ENCODE data around the gene BLID.

BLID gene

DNA sequence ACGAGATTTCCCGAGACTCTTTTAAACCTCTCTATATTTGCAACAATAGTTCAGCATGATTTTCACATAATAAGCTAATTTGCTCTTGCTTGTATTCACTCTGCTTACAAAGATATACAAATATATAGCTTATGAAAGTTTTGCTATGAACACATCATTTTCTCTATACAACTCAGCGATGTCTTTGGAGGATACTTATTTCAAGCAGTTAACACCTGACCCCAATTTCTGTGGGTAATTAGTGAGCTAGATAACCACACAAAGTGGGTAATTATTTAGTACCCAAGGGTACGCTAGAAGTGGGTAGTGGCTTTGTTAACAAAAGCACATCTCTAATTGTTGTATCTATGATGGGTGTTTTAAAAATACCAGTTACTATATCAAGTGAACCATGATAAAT lies 12.3 kb downstream of the BLID start:
- no peak for DNase-seq

- DNase-seq, result no peak
Observed at GRCh38 chr11:122103321-122103720, 12.7 kb downstream of the BLID start.

- DNase-seq, result no peak
Observed at GRCh38 chr11:122102426-122102825, 13.6 kb downstream of the BLID start.

DNA sequence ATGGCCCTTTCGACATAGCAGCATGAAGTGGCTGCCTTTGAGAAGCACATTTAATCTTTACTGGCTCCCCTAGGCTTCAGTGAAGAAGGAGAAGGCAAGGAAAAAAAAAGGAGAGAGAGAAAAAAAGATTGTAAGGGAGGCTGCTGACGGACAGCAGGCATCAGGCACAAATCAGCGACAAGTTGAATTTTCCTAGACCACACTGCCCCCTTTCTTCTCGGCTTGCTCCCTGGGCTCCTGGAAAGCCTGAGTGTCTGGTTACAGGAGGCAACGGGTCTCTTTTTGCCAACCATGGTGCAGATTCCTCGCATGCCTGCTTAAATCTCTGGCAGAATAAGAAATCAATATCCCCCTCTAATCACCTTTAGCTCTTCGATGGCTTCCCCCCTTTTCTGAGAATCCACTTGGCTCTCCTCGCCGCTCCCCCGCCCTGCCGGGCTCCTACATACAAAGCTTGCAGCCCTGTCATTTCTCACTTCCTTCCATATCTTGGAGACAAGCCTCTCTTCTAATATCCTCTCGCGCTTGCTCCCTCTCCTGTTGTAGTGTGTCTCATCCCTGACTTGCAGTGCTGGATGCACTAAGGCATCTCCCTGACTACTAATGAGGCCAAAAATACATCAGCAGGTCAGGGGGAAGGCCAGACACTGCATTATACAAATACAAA lies 14.3 kb downstream of the BLID start:
- no peak for DNase-seq

GRCh38 chr11:122100756-122101080 lies 15.3 kb downstream of the BLID start:
- DNase-seq, result no peak

GRCh38 chr11:122100037-122100755 lies 15.8 kb downstream of the BLID start:
- no peak for DNase-seq

DNA sequence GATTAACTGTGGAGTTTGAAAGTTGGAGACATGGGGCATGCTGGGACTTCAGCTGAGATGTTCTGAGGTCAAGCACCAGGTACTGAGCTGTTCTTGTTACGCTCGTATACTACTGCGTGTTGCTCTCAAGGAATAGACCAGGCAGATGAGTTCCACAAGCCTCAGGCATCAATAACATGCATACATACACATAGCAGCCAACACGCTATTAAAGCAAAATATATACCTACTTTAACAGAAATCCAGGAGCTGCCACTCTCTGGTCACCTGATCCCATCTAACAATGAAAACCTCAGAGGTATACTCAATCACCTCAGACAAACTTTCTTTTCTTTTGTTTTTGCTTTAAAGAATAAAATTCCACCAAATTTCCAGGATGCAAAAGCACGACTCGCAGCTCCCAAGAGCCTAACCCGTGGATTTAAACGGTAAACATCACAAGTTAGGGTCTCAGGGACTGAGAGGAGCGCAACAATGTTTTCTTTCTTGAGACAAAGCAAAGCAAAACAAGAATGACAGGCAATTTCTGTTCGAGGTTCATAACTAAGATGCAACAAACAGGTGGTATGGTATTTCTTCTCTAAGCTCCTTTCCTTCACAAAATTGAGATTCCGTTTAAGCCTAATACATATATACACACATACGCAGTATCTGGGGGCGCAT lies 16.5 kb downstream of the BLID start:
- no peak for DNase-seq

- no peak for DNase-seq
Observed at GRCh38 chr11:122098261-122098980, 17.6 kb downstream of the BLID start.

- no peak for DNase-seq
Observed at GRCh38 chr11:122097419-122098001, 18.5 kb downstream of the BLID start.

GRCh38 chr11:122096272-122097112 lies 19.5 kb downstream of the BLID start:
- DNase-seq, result no peak

- no peak for DNase-seq
Observed at GRCh38 chr11:122095681-122096262, 20.2 kb downstream of the BLID start.

DNA sequence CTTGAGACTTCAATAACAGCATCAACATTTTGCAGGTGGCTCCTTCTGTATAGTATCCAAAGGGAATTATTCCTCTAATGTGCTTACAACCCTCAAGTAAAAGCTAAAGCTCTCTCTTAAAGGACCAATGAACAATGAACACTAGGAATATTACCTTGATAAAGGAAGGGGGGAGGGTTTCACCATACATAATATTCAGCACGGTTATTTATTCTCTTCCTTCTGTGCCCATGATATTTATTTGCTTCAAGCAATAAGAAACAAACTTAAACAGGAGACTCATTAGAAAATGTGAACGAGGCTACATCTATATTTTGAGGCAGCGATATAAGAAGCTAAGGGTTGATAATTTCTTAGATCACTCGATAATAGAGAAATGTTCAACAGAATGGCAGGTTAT lies 21.2 kb downstream of the BLID start:
- DNase-seq, result no peak

DNA sequence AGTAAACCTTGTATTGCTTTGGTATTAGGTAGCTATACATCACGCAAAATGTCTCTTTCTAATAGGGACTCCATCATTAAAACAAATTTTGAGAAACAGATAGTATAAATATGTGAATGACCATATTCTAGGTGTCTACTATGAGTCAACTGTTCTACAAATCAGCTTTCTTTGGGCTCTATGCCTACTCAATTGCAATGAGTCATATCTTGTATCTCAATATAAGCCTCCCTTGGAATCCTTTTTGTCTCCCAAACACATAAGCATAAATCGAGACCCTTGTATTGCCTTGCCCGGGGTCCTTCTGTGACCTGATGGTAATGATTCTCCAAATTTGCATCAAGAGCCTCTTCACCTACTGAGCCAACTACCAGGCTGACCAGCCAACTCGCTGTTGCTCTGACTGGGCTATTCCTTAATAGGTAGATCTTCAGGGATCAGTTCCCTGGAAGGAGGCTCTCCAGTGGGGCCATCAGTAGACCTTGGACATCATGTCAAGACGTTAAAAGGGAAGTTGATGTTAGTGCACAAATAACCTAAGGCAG lies 22.2 kb downstream of the BLID start:
- DNase-seq, result no peak

- no peak for DNase-seq
Observed at GRCh38 chr11:122091835-122092234, 24.2 kb downstream of the BLID start.

- no peak for DNase-seq
Observed at GRCh38 chr11:122089111-122089510, 26.9 kb downstream of the BLID start.

DNA sequence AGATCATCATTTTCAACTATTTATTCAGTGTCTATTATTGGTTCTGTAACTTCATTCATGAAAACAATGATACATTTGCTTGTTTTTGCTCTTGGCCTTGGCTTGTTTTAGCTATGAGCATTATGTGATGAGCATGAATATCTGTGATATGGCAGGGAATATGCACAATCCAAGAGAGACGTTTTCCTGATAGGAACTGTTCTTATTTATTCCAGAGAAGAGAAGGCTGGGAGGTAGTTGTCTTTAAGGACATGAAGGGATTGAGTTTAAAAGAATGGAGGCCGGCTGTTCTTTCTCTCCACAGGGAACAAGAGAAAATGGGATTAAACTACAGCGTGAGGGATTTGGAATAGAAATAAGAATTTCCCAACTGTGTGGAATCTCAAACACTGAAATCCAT lies 30.3 kb downstream of the BLID start:
- DNase-seq, result no peak

DNA sequence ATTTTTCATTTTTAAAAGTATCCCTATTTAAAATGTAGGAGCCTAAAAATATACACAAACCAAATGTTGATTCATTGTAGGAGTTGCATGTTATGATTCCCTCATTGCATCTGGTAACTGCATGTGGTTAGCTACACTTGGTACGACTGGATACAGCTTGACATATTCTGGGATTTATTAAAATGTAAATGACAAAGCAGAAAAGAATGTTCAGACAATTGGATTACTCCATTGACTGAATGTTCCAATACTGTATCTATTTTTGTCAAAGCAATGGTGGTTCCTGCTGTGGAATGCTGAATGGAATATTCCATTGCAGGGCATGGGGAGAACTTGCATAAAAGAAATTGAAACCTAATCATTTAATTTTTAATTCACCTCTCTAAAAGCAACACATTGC lies 30.8 kb downstream of the BLID start:
- no peak for DNase-seq

DNA sequence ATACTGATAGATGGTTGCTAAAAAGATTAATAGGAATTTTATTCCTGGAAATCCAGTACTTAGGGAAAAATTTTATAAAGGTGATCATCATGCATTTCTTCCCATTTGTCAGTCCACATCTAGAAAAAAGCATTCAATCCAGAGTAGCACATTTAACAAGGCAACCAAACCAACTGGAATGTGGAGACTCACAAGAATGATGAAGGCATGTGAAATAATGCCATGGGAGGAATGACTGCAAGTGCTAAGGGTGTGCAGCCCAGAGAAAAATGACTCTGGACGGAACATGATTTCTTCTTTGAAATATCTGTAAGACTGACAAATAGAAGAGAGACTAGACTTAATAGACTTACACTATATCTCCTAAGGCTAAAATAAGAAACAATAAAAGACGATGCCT lies 33.8 kb downstream of the BLID start:
- no peak for DNase-seq

- DNase-seq, result no peak
Observed at GRCh38 chr11:122081073-122081472, 34.9 kb downstream of the BLID start.

GRCh38 chr11:122077459-122077858 lies 38.6 kb downstream of the BLID start:
- DNase-seq, result no peak

DNA sequence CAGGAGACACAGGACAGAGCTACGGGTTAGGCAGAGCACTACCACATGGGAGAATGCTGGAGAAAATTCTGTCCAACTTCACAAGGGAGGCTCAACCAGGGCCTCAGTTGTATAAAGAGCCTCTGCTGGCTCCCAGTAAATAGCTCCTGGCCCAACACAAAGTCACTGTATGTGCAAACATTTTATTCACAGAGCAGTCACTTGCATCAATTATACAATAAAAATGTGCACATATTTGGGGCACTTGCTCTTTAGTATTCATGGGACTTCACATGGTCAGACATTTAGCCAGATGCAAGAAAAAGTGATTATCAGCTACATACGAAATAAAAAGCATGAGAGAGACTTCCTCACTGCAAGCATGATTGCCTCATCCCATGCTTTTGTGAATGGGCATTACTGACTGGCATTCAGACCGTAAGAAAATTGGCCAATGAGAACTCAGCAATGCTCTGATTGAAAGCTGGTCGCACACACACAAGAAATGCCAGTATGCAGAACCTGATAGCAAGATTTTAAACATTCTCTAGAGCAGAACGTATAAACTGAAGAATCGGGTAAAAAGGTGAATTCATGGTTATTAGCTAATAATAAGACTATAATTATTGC lies 39.4 kb downstream of the BLID start:
- no peak for DNase-seq
